Astrocyte (in vitro differentiated cells and primary cell): ENCODE results near the gene DPP9. TPM values are rescaled to one million over a fixed set of nuclear protein-coding genes. Genes with fewer than 3 reads are reported as not detected.

Source experiments
- DNase-seq: peaks from one replicate; pipeline ENCODE4 v3.0.0-alpha.2; 2010; ENCODE audit warnings: low read depth
- FAIRE-seq: peaks from 2 replicates; lab custom pipeline; 2011; peaks lifted over from hg19 to GRCh38; lab: Jason Lieb, UNC
- H2AFZ ChIP-seq: 2 replicates; pipeline ENCODE4 v1.6.0; 2012; ENCODE audit warnings: low read depth, low read length, inconsistent platforms
- H3K27ac ChIP-seq: 2 replicates; pipeline ENCODE4 v1.5.1; 2011; ENCODE audit warnings: low read depth, low read length, inconsistent platforms
- H3K27me3 ChIP-seq: 2 replicates; pipeline ENCODE4 v1.6.0; 2011; ENCODE audit warnings: low read length, inconsistent platforms; ENCODE audit not compliant: insufficient read depth
- H3K36me3 ChIP-seq: 2 replicates; pipeline ENCODE4 v1.5.1; 2011; ENCODE audit warnings: low read length, inconsistent platforms; ENCODE audit not compliant: insufficient read depth
- H3K4me1 ChIP-seq: 2 replicates; pipeline ENCODE4 v1.5.1; 2011; ENCODE audit warnings: low read length, inconsistent platforms; ENCODE audit not compliant: insufficient read depth
- H3K4me2 ChIP-seq: 2 replicates; pipeline ENCODE4 v1.6.0; 2012; ENCODE audit warnings: low read length, inconsistent platforms
- H3K4me3 ChIP-seq: 2 replicates; pipeline ENCODE4 v1.5.1; 2011; ENCODE audit warnings: low read depth, mild to moderate bottlenecking, low read length, inconsistent platforms; ENCODE audit not compliant: insufficient read depth
- H3K79me2 ChIP-seq: 2 replicates; pipeline ENCODE4 v1.6.0; 2012; ENCODE audit warnings: mild to moderate bottlenecking, low read length, inconsistent platforms; ENCODE audit not compliant: insufficient read depth
- H3K9ac ChIP-seq: 2 replicates; pipeline ENCODE4 v1.6.0; 2012; ENCODE audit warnings: mild to moderate bottlenecking, low read length, inconsistent platforms
- H3K9me3 ChIP-seq: 2 replicates; pipeline ENCODE4 v1.5.1; 2012; ENCODE audit warnings: low read depth, mild to moderate bottlenecking, low read length, inconsistent platforms; ENCODE audit not compliant: insufficient read depth
- H4K20me1 ChIP-seq: 2 replicates; pipeline ENCODE4 v1.6.0; 2012; ENCODE audit warnings: low read length, inconsistent platforms; ENCODE audit not compliant: insufficient read depth
- H3K27ac Mint-ChIP-seq: one replicate; pipeline ENCODE4 v1.8.0; 2021; ENCODE audit warnings: mild to moderate bottlenecking, mixed read lengths; ENCODE audit not compliant: unreplicated experiment
- H3K27me3 Mint-ChIP-seq: one replicate; pipeline ENCODE4 v1.8.0; 2021; ENCODE audit warnings: low read depth, mixed read lengths; ENCODE audit not compliant: unreplicated experiment
- H3K36me3 Mint-ChIP-seq: one replicate; pipeline ENCODE4 v1.8.0; 2021; ENCODE audit warnings: low read depth, mixed read lengths; ENCODE audit not compliant: unreplicated experiment
- H3K4me1 Mint-ChIP-seq: one replicate; pipeline ENCODE4 v1.8.0; 2021; ENCODE audit warnings: low read depth, mixed read lengths; ENCODE audit not compliant: unreplicated experiment
- H3K4me3 Mint-ChIP-seq: one replicate; pipeline ENCODE4 v1.8.0; 2021; ENCODE audit warnings: mild to moderate bottlenecking, moderate library complexity, mixed read lengths; ENCODE audit not compliant: unreplicated experiment
- H3K9me3 Mint-ChIP-seq: one replicate; pipeline ENCODE4 v1.8.0; 2021; ENCODE audit warnings: mild to moderate bottlenecking, mixed read lengths; ENCODE audit not compliant: unreplicated experiment
- EZH2 ChIP-seq: IDR thresholded peaks from 2 replicates; pipeline ENCODE4 v1.6.1; 2012; ENCODE audit warnings: mild to moderate bottlenecking, low read length, inconsistent platforms; ENCODE audit not compliant: insufficient read depth
- total RNA-seq: library from RNA; stranded (reverse); gene quantifications from 2 replicates; pipeline ENCODE4 v1.2.1, GENCODE V29; 2021
- TF ChIP-seq, protein P1 (sequence below): IDR thresholded peaks from 2 replicates; pipeline ENCODE4 v1.5.1; 2011; ENCODE audit warnings: low read depth, mild to moderate bottlenecking, inconsistent platforms, low read length, moderate library complexity; ENCODE audit not compliant: insufficient read depth

The DPP9 gene
- total RNA-seq, 1 donor from 2014 or later: 50.0 TPM

- H3K27me3 ChIP-seq: no peaks in the 10 kb centered on the region
- Mint-ChIP-seq H3K27me3 (no peaks in the 10 kb centered on the region), H3K4me1 (no peaks in the 10 kb centered on the region), H3K4me3 (no peak overlapping the region), H3K27ac (no peak overlapping the region), H3K9me3 (no peaks in the 10 kb centered on the region), H3K36me3 (peaks cover 5% of the 10 kb centered on the region)
- DNase-seq: no peak
- no peak overlapping the region for H3K27ac ChIP-seq
- H3K36me3 ChIP-seq: no peaks in the 10 kb centered on the region
- peaks cover 16% of the 10 kb centered on the region for H3K79me2 ChIP-seq
- H4K20me1 ChIP-seq: peaks cover 17% of the 10 kb centered on the region
- TF ChIP-seq EZH2: no peak
- TF ChIP-seq, protein P1, sequence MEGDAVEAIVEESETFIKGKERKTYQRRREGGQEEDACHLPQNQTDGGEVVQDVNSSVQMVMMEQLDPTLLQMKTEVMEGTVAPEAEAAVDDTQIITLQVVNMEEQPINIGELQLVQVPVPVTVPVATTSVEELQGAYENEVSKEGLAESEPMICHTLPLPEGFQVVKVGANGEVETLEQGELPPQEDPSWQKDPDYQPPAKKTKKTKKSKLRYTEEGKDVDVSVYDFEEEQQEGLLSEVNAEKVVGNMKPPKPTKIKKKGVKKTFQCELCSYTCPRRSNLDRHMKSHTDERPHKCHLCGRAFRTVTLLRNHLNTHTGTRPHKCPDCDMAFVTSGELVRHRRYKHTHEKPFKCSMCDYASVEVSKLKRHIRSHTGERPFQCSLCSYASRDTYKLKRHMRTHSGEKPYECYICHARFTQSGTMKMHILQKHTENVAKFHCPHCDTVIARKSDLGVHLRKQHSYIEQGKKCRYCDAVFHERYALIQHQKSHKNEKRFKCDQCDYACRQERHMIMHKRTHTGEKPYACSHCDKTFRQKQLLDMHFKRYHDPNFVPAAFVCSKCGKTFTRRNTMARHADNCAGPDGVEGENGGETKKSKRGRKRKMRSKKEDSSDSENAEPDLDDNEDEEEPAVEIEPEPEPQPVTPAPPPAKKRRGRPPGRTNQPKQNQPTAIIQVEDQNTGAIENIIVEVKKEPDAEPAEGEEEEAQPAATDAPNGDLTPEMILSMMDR: no peak
- H3K4me2 ChIP-seq: no peak overlapping the region
- H3K4me1 ChIP-seq: peaks cover 4% of the 10 kb centered on the region
- H3K9me3 ChIP-seq: no peaks in the 10 kb centered on the region
- no peak overlapping the region for H2AFZ ChIP-seq
- H3K4me3 ChIP-seq: no peak overlapping the region
- no peak overlapping the region for H3K9ac ChIP-seq
- no peak for FAIRE-seq
These were observed 74.1 kb downstream of the DPP9 start for GRCh38 chr19:4649392-4650047.

DNA sequence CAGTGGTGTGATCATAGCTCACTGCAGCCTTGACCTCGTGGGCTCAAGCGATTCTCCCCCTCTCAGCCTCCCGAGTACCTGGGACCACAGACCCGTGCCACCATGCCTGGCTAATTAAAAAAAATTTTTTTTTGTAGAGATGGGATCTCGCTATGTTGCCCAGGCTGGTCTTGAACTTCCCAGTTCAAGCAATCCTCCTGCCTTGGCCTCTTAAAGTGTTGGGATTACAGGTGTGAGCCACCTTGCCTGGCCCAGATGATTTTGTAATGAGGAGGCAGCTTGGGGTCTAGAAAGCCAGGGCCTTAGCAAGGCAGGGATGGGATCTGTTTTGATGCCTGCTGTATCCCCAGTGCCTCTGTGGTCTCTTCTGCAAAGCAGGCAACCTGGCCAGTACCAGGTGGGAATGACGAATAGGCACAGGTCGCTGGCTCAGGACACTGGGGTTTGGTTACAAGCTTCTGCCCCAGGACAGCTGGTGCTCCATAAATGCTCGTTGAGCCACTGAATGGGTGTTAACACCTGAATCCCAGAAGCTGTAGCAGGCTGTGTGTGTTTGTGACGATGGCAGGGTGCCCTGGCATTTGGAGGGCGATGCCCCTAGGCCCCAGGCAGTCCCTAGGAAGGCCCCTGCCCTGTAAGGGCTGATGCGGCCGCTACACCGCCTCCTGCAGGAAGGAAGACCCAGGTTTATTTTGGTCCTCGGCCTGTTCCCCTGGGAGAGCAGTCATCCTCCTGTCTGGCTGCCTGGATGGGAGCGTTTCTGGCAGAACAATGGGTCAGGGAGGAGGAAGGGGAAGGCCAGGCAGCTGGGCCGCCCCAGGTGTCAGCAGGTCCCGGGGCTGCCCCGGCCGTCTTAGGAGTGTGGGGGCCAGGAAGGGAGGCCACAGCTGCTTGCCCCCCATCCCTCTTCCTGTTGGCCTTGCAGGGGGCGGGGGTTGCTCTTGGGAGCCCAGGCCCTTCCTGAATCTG lies 75.7 kb downstream of the DPP9 start:
- Mint-ChIP-seq H3K4me3 (no peak overlapping the region), H3K9me3 (no peaks in the 10 kb centered on the region), H3K36me3 (no peaks in the 10 kb centered on the region), H3K4me1 (no peaks in the 10 kb centered on the region), H3K27ac (no peak overlapping the region), H3K27me3 (no peaks in the 10 kb centered on the region)
- FAIRE-seq (no peak), DNase-seq (no peak)
- H3K4me1 ChIP-seq: peaks cover 4% of the 10 kb centered on the region
- H2AFZ ChIP-seq: no peak overlapping the region
- H3K36me3 ChIP-seq: no peaks in the 10 kb centered on the region
- no peak for TF ChIP-seq EZH2
- TF ChIP-seq, protein P1: no peak
- H3K4me2 ChIP-seq: no peak overlapping the region
- no peak overlapping the region for H3K27ac ChIP-seq
- peaks cover 15% of the 10 kb centered on the region for H4K20me1 ChIP-seq
- peaks cover 16% of the 10 kb centered on the region for H3K79me2 ChIP-seq
- no peak overlapping the region for H3K4me3 ChIP-seq
- peak overlapping the region; percentile 38 for H3K9ac ChIP-seq
- no peaks in the 10 kb centered on the region for H3K9me3 ChIP-seq
- H3K27me3 ChIP-seq: no peaks in the 10 kb centered on the region
